ENCODE results near the gene THSD7B. TPM values are rescaled to one million over a fixed set of nuclear protein-coding genes. Genes with fewer than 3 reads are reported as not detected.

THSD7B gene
- total and polyA plus RNA-seq, 10 of the 15 experiments (the other 5 are each of a cell fraction or from before 2014, with no cell fraction given): 0.03 to 0.56 (median 0.28) TPM

DNA sequence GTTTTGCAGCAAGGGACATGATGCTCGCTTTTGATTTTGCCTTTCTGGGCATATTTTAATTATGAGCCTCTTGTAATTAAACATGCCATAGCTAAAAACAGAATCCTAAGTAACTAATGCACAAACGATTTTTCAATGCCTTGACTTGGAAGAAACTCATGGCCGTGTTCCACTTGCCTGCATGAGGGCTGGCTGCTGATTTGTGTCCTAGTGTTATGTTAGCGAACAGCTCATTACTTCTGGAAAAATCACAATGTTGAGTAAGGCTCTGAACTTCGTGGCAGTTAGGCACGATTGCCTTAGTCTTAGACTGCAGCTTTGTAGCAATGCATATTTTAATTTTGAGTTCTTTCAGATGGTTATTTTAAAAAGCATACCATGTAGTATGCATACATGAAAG lies 4.5 kb downstream of the THSD7B start:
- WGBS (ENCODE audit: insufficient coverage, insufficient replicate concordance, low lambda C conversion rate, missing lambda C conversion rate): 10% methylated on average over 6 of the region's 6 CpGs
- no peak overlapping the region for H3K9ac ChIP-seq (ENCODE audit: control insufficient read depth, insufficient read depth, low read length)
- in situ Hi-C loops (cut with MboI) (no loop called here), intact Hi-C loops (cut with micrococcal nuclease; ENCODE audit: unreplicated experiment) (no loop called here)
- ChIA-PET CTCF (interaction anchor here (0.8 kb wide), 1 partner anchor 81 kb away, joined by 3 read pairs; no protein-coding TSS in a partner anchor), POLR2A (no interaction called here), SMC1A (ENCODE audit: uncharacterized antibody, unreplicated experiment) (no interaction called here), RAD21 (ENCODE audit: unreplicated experiment) (no interaction called here)
- FAIRE-seq: no peak
- H3K9me3 ChIP-seq (replicated peaks; ENCODE audit: control insufficient read depth, insufficient read depth, low read length): no peaks in the 10 kb centered on the region
- H4K20me1 ChIP-seq (ENCODE audit: control insufficient read depth, insufficient read depth): no peaks in the 10 kb centered on the region
- H3K4me1 ChIP-seq (ENCODE audit: control insufficient read depth, insufficient read depth, low read length): no peaks in the 10 kb centered on the region
- no peak for DNase-seq (ENCODE audit: low read depth, low spot score)
- H2AFZ ChIP-seq (ENCODE audit: control insufficient read depth, low read depth, low read length): no peak overlapping the region
- ATAC-seq: no peak
- no peaks in the 10 kb centered on the region for H3K36me3 ChIP-seq (ENCODE audit: control insufficient read depth in 2 of 2, insufficient read depth in 2 of 2, low read length in 1 of 2)
- no peak overlapping the region for H3K4me3 ChIP-seq
- H3K79me2 ChIP-seq (ENCODE audit: control insufficient read depth, insufficient read depth, low read length): no peaks in the 10 kb centered on the region
- TF ChIP-seq, protein P1, sequence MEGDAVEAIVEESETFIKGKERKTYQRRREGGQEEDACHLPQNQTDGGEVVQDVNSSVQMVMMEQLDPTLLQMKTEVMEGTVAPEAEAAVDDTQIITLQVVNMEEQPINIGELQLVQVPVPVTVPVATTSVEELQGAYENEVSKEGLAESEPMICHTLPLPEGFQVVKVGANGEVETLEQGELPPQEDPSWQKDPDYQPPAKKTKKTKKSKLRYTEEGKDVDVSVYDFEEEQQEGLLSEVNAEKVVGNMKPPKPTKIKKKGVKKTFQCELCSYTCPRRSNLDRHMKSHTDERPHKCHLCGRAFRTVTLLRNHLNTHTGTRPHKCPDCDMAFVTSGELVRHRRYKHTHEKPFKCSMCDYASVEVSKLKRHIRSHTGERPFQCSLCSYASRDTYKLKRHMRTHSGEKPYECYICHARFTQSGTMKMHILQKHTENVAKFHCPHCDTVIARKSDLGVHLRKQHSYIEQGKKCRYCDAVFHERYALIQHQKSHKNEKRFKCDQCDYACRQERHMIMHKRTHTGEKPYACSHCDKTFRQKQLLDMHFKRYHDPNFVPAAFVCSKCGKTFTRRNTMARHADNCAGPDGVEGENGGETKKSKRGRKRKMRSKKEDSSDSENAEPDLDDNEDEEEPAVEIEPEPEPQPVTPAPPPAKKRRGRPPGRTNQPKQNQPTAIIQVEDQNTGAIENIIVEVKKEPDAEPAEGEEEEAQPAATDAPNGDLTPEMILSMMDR (IDR thresholded peaks at IDR 0.05 in 2 of 3, conservative IDR thresholded peaks at IDR 0.05 in 1 of 3; ENCODE audit: control insufficient read depth in 2 of 3, extremely low read depth in 1 of 3, insufficient read depth in 1 of 3, low read depth in 3 of 3, low read length in 3 of 3): no peak
- TF ChIP-seq ETV6 (conservative IDR thresholded peaks at IDR 0.05 in 1 of 2, IDR thresholded peaks at IDR 0.05 in 1 of 2; ENCODE audit: borderline replicate concordance in 1 of 2, low read depth in 1 of 2): no peak
- no peak for TF ChIP-seq SIX5 (IDR thresholded peaks at IDR 0.05; ENCODE audit: low read depth, low read length, severe bottlenecking)
- no peak for TF ChIP-seq RBBP5 (conservative IDR thresholded peaks at IDR 0.05)
- no peak for TF ChIP-seq TCF7 (IDR thresholded peaks at IDR 0.05; ENCODE audit: borderline replicate concordance)
- TF ChIP-seq CBX5 (IDR thresholded peaks at IDR 0.05; ENCODE audit: low read depth): no peak
- TF ChIP-seq CREM (IDR thresholded peaks at IDR 0.05; ENCODE audit: low read depth): no peak
- TF ChIP-seq, protein P2, sequence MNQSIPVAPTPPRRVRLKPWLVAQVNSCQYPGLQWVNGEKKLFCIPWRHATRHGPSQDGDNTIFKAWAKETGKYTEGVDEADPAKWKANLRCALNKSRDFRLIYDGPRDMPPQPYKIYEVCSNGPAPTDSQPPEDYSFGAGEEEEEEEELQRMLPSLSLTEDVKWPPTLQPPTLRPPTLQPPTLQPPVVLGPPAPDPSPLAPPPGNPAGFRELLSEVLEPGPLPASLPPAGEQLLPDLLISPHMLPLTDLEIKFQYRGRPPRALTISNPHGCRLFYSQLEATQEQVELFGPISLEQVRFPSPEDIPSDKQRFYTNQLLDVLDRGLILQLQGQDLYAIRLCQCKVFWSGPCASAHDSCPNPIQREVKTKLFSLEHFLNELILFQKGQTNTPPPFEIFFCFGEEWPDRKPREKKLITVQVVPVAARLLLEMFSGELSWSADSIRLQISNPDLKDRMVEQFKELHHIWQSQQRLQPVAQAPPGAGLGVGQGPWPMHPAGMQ (IDR thresholded peaks at IDR 0.05; ENCODE audit: borderline replicate concordance): no peak
- no peak for TF ChIP-seq NRF1 (conservative IDR thresholded peaks at IDR 0.05; ENCODE audit: low read depth, low read length)
- no peak for TF ChIP-seq CEBPB (IDR thresholded peaks at IDR 0.05; ENCODE audit: borderline replicate concordance in 1 of 2, low read depth in 2 of 2, low read length in 2 of 2)
- no peak for TF ChIP-seq POLR2AphosphoS5 (IDR thresholded peaks at IDR 0.05; ENCODE audit: low read length)
- no peak for TF ChIP-seq EZH2 (IDR thresholded peaks at IDR 0.05; ENCODE audit: borderline replicate concordance, control insufficient read depth, low read depth, low read length)
- TF ChIP-seq KDM1A (IDR thresholded peaks at IDR 0.05; ENCODE audit: borderline replicate concordance): no peak
- TF ChIP-seq FOS (IDR thresholded peaks at IDR 0.05; ENCODE audit: borderline replicate concordance, extremely low read depth, insufficient read length): no peak
- TF ChIP-seq, protein P3, sequence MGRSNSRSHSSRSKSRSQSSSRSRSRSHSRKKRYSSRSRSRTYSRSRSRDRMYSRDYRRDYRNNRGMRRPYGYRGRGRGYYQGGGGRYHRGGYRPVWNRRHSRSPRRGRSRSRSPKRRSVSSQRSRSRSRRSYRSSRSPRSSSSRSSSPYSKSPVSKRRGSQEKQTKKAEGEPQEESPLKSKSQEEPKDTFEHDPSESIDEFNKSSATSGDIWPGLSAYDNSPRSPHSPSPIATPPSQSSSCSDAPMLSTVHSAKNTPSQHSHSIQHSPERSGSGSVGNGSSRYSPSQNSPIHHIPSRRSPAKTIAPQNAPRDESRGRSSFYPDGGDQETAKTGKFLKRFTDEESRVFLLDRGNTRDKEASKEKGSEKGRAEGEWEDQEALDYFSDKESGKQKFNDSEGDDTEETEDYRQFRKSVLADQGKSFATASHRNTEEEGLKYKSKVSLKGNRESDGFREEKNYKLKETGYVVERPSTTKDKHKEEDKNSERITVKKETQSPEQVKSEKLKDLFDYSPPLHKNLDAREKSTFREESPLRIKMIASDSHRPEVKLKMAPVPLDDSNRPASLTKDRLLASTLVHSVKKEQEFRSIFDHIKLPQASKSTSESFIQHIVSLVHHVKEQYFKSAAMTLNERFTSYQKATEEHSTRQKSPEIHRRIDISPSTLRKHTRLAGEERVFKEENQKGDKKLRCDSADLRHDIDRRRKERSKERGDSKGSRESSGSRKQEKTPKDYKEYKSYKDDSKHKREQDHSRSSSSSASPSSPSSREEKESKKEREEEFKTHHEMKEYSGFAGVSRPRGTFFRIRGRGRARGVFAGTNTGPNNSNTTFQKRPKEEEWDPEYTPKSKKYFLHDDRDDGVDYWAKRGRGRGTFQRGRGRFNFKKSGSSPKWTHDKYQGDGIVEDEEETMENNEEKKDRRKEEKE (IDR thresholded peaks at IDR 0.05): no peak
- no peak for TF ChIP-seq GATAD2B (conservative IDR thresholded peaks at IDR 0.05; ENCODE audit: low read depth)
- no TSS peak for BruUV-seq (replicated peaks)
- H3K4me2 ChIP-seq (ENCODE audit: control insufficient read depth, insufficient read depth): no peak overlapping the region
- no peak overlapping the region for H3K27ac ChIP-seq (ENCODE audit: control insufficient read depth, insufficient read depth)
- peaks cover 6 to 11% of the 10 kb centered on the region in 2 experiments for H3K27me3 ChIP-seq (replicated peaks in 1 of 2; ENCODE audit: control insufficient read depth in 2 of 2, insufficient read depth in 2 of 2, low read length in 1 of 2)
